Measurements from ENCODE around the gene CLDN11.

CLDN11 gene

GRCh38 chr3:170418422-170419398 lies at the start of gene CLDN11:
Gene CLDN11 (plus strand): TSS chr3:170418868. CDS start chr3:170419067, 199 bp downstream.
- peak; percentile 57 for DNase-seq (ENCODE audit: low read depth, low spot score)

- no peak for DNase-seq (ENCODE audit: low read depth, low spot score)
Observed at GRCh38 chr3:170368921-170369320, 49.7 kb upstream of the CLDN11 start.

- DNase-seq (ENCODE audit: low read depth, low spot score) = no peak
Observed at GRCh38 chr3:170372190-170372879, 46.3 kb upstream of the CLDN11 start.

- DNase-seq (ENCODE audit: low read depth, low spot score) = no peak
Observed at GRCh38 chr3:170383567-170383966, 35.1 kb upstream of the CLDN11 start.

- no peak for DNase-seq (ENCODE audit: low read depth, low spot score)
Observed at GRCh38 chr3:170386468-170386867, 32.2 kb upstream of the CLDN11 start.

GRCh38 chr3:170387950-170388349 lies 30.7 kb upstream of the CLDN11 start:
- no peak for DNase-seq (ENCODE audit: low read depth, low spot score)

- DNase-seq (ENCODE audit: low read depth, low spot score) = no peak
Observed at GRCh38 chr3:170391108-170391507, 27.6 kb upstream of the CLDN11 start.

- no peak for DNase-seq (ENCODE audit: low read depth, low spot score)
Observed at GRCh38 chr3:170397685-170398084, 21.0 kb upstream of the CLDN11 start.

- no peak for DNase-seq (ENCODE audit: low read depth, low spot score)
Observed at GRCh38 chr3:170405101-170405500, 13.6 kb upstream of the CLDN11 start.

GRCh38 chr3:170410428-170411029 lies 8.1 kb upstream of the CLDN11 start:
- no peak for DNase-seq (ENCODE audit: low read depth, low spot score)

- DNase-seq (ENCODE audit: low read depth, low spot score) = no peak
Observed at GRCh38 chr3:170413291-170413690, 5.4 kb upstream of the CLDN11 start.

GRCh38 chr3:170414202-170414663 lies 4.4 kb upstream of the CLDN11 start:
- peak; percentile 59 for DNase-seq (ENCODE audit: low read depth, low spot score)

GRCh38 chr3:170417090-170417489 lies 1.6 kb upstream of the CLDN11 start:
- no peak for DNase-seq (ENCODE audit: low read depth, low spot score)

GRCh38 chr3:170419557-170420087 lies 954 bp downstream of the CLDN11 start:
- no peak for DNase-seq (ENCODE audit: low read depth, low spot score)

- no peak for DNase-seq (ENCODE audit: low read depth, low spot score)
Observed at GRCh38 chr3:170420307-170420821, 1.7 kb downstream of the CLDN11 start.

- no peak for DNase-seq (ENCODE audit: low read depth, low spot score)
Observed at GRCh38 chr3:170421111-170421641, 2.5 kb downstream of the CLDN11 start.

- no peak for DNase-seq (ENCODE audit: low read depth, low spot score)
Observed at GRCh38 chr3:170421758-170422157, 3.1 kb downstream of the CLDN11 start.

- DNase-seq (ENCODE audit: low read depth, low spot score) = no peak
Observed at GRCh38 chr3:170423001-170423615, 4.4 kb downstream of the CLDN11 start.

- no peak for DNase-seq (ENCODE audit: low read depth, low spot score)
Observed at GRCh38 chr3:170424879-170425278, 6.2 kb downstream of the CLDN11 start.

GRCh38 chr3:170425491-170426239 lies 7.0 kb downstream of the CLDN11 start:
- DNase-seq (ENCODE audit: low read depth, low spot score) = no peak

All from smooth muscle cell of the brain vasculature (primary cell).